Measurements from ENCODE around the gene TRIM50. TPM values are rescaled to one million over a fixed set of nuclear protein-coding genes. Genes with fewer than 3 reads are reported as not detected.
"Not testable (repeated sequence)": the region's sequence is repeated elsewhere in the genome, so short reads cannot be mapped to it uniquely, and the experiment has no call there.

TRIM50 gene
- total RNA-seq, 1 donor from 2014 or later = not detected

- DNase-seq (ENCODE audit: low spot score) (no peak), ATAC-seq (no peak)
These were observed 11.4 kb downstream of the TRIM50 start for GRCh38 chr7:73316521-73316920.

GRCh38 chr7:73314271-73314670 lies 13.6 kb downstream of the TRIM50 start:
- DNase-seq (ENCODE audit: low spot score) (no peak), ATAC-seq (no peak)

- DNase-seq (ENCODE audit: low spot score) (no peak), ATAC-seq (no peak)
These were observed 14.4 kb downstream of the TRIM50 start for GRCh38 chr7:73313521-73313906.

- DNase-seq (ENCODE audit: low spot score) = no peak
- no peak for ATAC-seq
These were observed 14.9 kb downstream of the TRIM50 start for GRCh38 chr7:73312831-73313520.

- ATAC-seq; DNase-seq (ENCODE audit: low spot score): not testable (repeated sequence)
These were observed 16.5 kb downstream of the TRIM50 start for GRCh38 chr7:73311421-73311820.

GRCh38 chr7:73308665-73309214 lies 19.1 kb downstream of the TRIM50 start, which contains the start of gene NSUN5:
Gene NSUN5, minus strand, starts transcription at chr7:73308826. Its CDS starts 36 bp downstream, at chr7:73308790.
- DNase-seq (ENCODE audit: low spot score) = peak; percentile 90

GRCh38 chr7:73308074-73308664 lies 19.7 kb downstream of the TRIM50 start:
- DNase-seq (ENCODE audit: low spot score) = peak; percentile 34
- ATAC-seq = peak; percentile 50

More at GRCh38 chr7:73308665-73309214, 19.1 kb downstream of the TRIM50 start, which contains the start of gene NSUN5:
- ATAC-seq = peak; percentile 97

GRCh38 chr7:73307436-73307835 lies 20.4 kb downstream of the TRIM50 start:
- ATAC-seq = no peak
- peak; percentile 35 for DNase-seq (ENCODE audit: low spot score)

GRCh38 chr7:73304612-73305387 lies 23.1 kb downstream of the TRIM50 start:
- not testable (repeated sequence) for DNase-seq (ENCODE audit: low spot score); ATAC-seq

- DNase-seq (ENCODE audit: low spot score) (no peak), ATAC-seq (no peak)
These were observed 23.8 kb downstream of the TRIM50 start for GRCh38 chr7:73304071-73304470.

- ATAC-seq (no peak), DNase-seq (ENCODE audit: low spot score) (no peak)
These were observed 24.3 kb downstream of the TRIM50 start for GRCh38 chr7:73303546-73303945.

- peak; percentile 30 for DNase-seq (ENCODE audit: low spot score)
- not testable (repeated sequence) for ATAC-seq
These were observed 25.0 kb downstream of the TRIM50 start for GRCh38 chr7:73302846-73303245.

GRCh38 chr7:73301108-73301507 lies 26.8 kb downstream of the TRIM50 start:
- peak; percentile 66 for ATAC-seq
- peak; percentile 10 for DNase-seq (ENCODE audit: low spot score)

- DNase-seq (ENCODE audit: low spot score) (peak; percentile 28), ATAC-seq (peak; percentile 7)
These were observed 28.1 kb downstream of the TRIM50 start for GRCh38 chr7:73299812-73300211.

GRCh38 chr7:73297706-73298105 lies 30.2 kb downstream of the TRIM50 start:
- ATAC-seq = not testable (repeated sequence)

GRCh38 chr7:73297235-73297634 lies 30.6 kb downstream of the TRIM50 start:
- not testable (repeated sequence) for DNase-seq (ENCODE audit: low spot score); ATAC-seq

More at GRCh38 chr7:73297706-73298105, 30.2 kb downstream of the TRIM50 start:
- not testable (repeated sequence) for DNase-seq (ENCODE audit: low spot score)

- not testable (repeated sequence) for DNase-seq (ENCODE audit: low spot score); ATAC-seq
These were observed 50.7 kb downstream of the TRIM50 start for GRCh38 chr7:73277210-73277609.

GRCh38 chr7:73267813-73268212 lies 60.1 kb downstream of the TRIM50 start:
- DNase-seq (ENCODE audit: low spot score); ATAC-seq: not testable (repeated sequence)

- not testable (repeated sequence) for DNase-seq (ENCODE audit: low spot score); ATAC-seq
These were observed 61.0 kb downstream of the TRIM50 start for GRCh38 chr7:73266719-73267368.
